HG03064 (cell line): ENCODE results near the gene PAX4.
A peak's percentile ranks its signal among the peaks of the same experiment; 100 is the strongest.
"Not testable (repeated sequence)": the region's sequence is repeated elsewhere in the genome, so short reads cannot be mapped to it uniquely, and the experiment has no call there.

Source experiments
- ATAC-seq: cut with Tn5 transposase; IDR thresholded peaks from one replicate; pipeline ENCODE4 v1.9.1; 2021; ENCODE audit warnings: low read depth; ENCODE audit not compliant: unreplicated experiment

Gene PAX4

GRCh38 chr7:127586346-127586745, 31.6 kb downstream of the PAX4 start:
- no peak for ATAC-seq

- peak; percentile 71 for ATAC-seq
Observed at GRCh38 chr7:127585044-127585953, 32.6 kb downstream of the PAX4 start, which contains the start of gene GCC1. TSS of gene GCC1 (minus strand) at chr7:127585596. CDS start at chr7:127585182, 414 bp downstream.

GRCh38 chr7:127584648-127585043, 33.3 kb downstream of the PAX4 start:
- ATAC-seq = no peak

GRCh38 chr7:127582361-127582760, 35.6 kb downstream of the PAX4 start:
- no peak for ATAC-seq

- no peak for ATAC-seq
Observed at GRCh38 chr7:127581716-127582115, 36.2 kb downstream of the PAX4 start.

GRCh38 chr7:127580612-127581011, 37.3 kb downstream of the PAX4 start:
- no peak for ATAC-seq

GRCh38 chr7:127578711-127579275, 39.1 kb downstream of the PAX4 start:
- ATAC-seq = no peak

GRCh38 chr7:127578036-127578684, 39.8 kb downstream of the PAX4 start:
- ATAC-seq = no peak

GRCh38 chr7:127571741-127572505, 46.0 kb downstream of the PAX4 start:
- no peak for ATAC-seq

GRCh38 chr7:127568034-127568433, 49.9 kb downstream of the PAX4 start:
- ATAC-seq = not testable (repeated sequence)

GRCh38 chr7:127566242-127566641, 51.7 kb downstream of the PAX4 start:
- no peak for ATAC-seq
